Measurements from ENCODE around the gene TUT4.

The TUT4 gene

DNA sequence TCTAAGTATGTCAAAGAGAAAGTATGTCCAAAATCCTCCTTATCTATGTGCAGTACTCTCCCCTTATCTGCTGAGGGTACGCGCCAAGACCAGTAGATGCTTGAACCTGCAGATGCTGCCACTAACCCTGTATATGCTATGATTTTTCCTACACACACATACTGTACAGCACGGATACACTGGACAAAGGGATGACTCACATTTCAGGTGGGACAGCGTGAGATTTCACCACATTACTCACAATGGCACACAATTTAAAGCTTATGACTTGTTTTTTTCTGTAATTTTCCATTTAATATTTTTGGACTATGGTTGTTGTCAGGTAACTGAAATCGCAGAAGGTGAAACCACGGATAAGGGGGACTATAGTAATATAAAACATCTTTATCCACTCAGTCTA, 152.8 kb downstream of the TUT4 start:
- DNase-seq (ENCODE audit: extremely low read depth, low read depth), result no peak
- TF ChIP-seq, protein P1, sequence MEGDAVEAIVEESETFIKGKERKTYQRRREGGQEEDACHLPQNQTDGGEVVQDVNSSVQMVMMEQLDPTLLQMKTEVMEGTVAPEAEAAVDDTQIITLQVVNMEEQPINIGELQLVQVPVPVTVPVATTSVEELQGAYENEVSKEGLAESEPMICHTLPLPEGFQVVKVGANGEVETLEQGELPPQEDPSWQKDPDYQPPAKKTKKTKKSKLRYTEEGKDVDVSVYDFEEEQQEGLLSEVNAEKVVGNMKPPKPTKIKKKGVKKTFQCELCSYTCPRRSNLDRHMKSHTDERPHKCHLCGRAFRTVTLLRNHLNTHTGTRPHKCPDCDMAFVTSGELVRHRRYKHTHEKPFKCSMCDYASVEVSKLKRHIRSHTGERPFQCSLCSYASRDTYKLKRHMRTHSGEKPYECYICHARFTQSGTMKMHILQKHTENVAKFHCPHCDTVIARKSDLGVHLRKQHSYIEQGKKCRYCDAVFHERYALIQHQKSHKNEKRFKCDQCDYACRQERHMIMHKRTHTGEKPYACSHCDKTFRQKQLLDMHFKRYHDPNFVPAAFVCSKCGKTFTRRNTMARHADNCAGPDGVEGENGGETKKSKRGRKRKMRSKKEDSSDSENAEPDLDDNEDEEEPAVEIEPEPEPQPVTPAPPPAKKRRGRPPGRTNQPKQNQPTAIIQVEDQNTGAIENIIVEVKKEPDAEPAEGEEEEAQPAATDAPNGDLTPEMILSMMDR (IDR thresholded peaks at IDR 0.05; ENCODE audit: low read depth, low read length), result no peak

DNA sequence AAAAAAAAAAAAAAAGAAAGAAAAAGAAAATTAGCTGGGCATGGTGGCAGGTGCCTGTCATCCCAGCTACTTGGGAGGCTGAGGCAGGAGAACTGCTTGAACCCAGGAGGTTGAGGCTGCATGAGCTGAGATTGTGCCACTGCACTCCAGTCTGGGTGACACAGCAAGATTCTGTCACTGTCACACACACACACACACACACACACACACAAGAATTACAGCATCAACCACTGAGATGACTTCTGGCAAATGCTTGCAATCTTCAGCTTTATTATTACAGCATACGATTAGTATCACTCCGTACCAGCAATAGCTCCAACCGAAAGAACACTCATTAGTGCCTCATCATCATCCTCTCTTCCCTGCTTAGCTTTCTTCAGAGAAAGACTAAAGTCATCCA, 153.3 kb downstream of the TUT4 start:
- DNase-seq (ENCODE audit: extremely low read depth, low read depth), result no peak
- TF ChIP-seq, protein P1 (IDR thresholded peaks at IDR 0.05; ENCODE audit: low read depth, low read length), result no peak

DNA sequence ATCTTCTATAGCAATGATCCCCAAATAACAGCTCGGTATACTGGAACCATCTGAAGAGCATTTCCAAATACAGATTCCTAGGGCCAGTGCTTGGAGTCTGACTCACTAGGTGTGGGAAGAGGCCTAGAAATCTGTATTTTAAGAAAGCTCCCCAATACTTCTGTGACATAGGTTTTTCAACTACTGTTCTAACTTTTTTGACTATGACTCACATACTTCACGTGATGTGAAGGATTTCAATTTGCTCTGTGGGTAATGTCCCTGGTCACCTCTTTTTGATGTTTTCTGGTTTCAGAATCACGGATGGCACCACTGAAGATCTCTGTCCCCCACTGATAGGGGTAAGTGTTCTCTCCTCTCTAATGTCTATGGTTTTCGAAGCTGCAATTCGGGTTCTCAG, 159.7 kb downstream of the TUT4 start:
- no peak for DNase-seq (ENCODE audit: extremely low read depth, low read depth)
- TF ChIP-seq, protein P1 (IDR thresholded peaks at IDR 0.05; ENCODE audit: low read depth, low read length), result no peak

DNA sequence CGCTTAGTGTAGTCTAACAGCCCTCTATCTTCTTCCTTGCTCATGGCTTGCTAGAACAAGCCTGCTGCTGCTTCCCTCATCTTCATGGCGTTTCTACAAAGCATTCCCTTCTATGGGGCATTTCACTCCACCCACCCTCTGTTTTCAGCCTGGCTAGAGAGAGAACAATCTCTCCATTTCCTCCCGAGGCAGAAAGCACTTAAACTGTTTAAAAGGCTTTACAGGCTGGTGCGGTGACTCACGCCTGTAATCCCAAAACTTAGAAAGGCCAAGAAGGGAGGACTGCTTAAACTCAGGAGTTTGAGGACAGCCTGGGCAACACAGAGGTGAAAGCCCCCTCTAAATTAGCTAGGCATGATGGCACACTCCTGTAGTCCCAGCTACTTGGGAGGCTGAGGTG, 166.4 kb downstream of the TUT4 start:
- TF ChIP-seq, protein P1 (IDR thresholded peaks at IDR 0.05; ENCODE audit: low read depth, low read length), result no peak
- no peak for DNase-seq (ENCODE audit: extremely low read depth, low read depth)

DNA sequence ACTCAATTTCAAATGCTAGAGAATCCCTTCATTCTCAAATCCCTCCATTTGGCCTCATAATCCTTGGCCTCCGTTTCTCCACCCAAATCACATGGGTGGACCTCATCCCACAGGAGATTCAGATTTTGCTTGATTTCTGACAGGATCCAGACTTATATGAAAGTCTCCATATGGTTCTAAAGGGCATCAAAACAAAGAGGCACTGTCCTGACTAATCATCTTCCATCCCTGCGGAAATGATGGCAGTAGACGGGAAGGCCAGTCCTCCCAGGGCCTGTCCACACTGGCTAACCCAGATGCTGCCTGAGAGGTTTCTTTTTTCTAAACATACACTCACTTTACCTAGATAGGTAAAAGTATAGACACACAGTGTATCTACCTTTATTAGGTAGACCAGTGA, 167.5 kb downstream of the TUT4 start:
- no peak for DNase-seq (ENCODE audit: extremely low read depth, low read depth)
- TF ChIP-seq, protein P1 (IDR thresholded peaks at IDR 0.05; ENCODE audit: low read depth, low read length), result no peak

All from AG09319 (cell line).